Measurements from ENCODE around the gene BCL2.
"Not testable (repeated sequence)": the region's sequence is repeated elsewhere in the genome, so short reads cannot be mapped to it uniquely, and the experiment has no call there.

BCL2 gene

DNA sequence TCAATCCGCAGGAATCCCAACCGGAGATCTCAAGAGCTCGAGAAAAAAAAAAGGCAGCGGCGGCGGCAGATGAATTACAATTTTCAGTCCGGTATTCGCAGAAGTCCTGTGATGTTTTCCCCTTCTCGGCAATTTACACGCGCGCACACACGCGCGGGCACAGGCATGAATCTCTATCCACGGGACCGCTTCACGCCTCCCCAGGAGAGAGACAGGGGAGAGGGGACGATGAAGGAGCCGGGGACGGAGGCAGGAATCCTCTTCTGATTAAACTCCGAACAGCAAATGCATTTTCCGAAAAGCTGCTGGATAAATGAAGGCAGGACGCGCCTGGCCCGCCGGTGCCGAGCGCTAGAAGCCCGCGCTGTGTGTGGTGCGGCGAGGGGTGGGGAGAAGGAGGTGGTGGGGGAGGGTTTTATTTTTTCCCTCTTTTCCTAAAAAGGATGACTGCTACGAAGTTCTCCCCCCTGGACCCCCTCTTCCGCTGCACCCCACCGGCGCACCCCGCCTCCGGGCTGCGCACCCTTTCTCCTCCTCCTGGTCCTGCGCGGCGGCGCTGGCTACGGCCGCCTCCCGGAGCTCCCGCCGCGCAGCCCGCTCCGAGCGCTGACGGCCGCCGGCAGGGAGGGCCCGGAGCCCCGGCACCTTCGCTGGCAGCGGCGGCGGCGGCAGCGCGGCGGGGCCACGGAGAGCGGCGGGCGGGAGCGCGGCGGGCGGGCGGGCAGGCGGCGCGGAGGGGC lies at the start of gene BCL2:
Gene BCL2, minus strand, starts transcription at position 387 of the 740 bp plus-strand sequence.
- no peak for DNase-seq

DNA sequence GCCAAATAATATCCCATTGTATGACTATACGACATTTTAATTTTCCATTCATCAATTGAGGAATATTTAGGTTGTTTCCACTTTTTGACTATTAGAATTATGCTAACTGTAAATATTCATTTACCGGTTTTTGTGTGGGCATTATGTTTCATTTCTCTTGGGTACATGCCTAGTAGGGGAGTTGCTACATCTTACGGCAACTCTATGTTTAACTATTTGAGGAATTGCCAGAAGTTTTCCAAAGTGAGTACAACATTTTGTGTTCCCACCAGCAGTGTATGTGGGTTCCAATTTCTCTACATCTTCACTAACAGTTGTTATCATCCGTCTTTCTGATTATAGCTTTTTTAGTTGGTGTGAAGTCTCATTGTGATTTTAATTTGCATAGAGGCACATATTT lies 49.0 kb upstream of the BCL2 start:
- DNase-seq = no peak

DNA sequence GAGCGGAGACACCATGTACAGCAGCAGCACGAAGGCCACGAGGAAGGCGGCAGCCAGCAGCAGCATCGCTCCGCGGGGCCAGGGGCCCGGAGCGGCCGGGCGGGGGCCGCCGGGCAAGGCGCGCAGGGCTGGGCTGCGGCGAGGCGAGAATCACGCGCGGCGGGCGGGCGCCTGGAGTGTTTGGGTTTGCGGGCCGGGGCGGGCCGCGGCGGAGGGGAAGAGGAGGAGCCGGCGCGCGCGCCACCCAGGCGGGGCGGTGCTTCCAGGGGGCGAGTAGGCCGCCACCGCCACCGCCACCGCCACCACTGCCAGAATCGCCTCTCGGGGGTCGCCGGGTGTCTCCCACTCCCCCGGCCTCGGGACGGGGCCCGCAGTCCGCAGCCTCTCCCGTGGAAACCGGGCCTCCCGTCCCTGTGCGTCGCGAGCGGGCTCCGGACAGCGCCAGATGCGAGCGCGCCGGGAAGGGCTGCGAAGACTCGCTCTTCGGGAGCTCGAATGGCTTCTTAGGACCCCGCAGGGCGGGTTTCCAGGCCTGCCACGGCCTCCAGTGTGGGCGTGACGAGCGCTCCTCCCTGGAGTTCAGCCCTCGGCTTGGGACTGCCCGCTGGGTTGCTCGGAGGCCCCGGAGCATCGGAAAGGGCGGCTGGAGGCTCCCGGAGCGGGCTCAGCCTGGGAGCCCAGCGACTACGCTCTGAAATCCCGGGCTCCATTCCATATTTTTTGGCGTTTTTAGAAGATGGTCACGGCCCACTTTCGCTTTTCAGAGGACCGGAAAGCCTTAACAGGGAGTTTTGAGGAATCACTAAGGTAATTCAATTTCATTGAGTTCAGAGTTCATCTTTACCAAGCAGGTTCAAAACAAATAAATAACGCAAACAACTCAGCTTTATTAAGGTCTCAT lies 47.7 kb upstream of the BCL2 start, which contains the start of gene KDSR:
Gene KDSR, minus strand, starts transcription at position 154 of the 901 bp plus-strand sequence. Its CDS starts 88 bp downstream, at position 66.
- peak; percentile 89 for DNase-seq

DNA sequence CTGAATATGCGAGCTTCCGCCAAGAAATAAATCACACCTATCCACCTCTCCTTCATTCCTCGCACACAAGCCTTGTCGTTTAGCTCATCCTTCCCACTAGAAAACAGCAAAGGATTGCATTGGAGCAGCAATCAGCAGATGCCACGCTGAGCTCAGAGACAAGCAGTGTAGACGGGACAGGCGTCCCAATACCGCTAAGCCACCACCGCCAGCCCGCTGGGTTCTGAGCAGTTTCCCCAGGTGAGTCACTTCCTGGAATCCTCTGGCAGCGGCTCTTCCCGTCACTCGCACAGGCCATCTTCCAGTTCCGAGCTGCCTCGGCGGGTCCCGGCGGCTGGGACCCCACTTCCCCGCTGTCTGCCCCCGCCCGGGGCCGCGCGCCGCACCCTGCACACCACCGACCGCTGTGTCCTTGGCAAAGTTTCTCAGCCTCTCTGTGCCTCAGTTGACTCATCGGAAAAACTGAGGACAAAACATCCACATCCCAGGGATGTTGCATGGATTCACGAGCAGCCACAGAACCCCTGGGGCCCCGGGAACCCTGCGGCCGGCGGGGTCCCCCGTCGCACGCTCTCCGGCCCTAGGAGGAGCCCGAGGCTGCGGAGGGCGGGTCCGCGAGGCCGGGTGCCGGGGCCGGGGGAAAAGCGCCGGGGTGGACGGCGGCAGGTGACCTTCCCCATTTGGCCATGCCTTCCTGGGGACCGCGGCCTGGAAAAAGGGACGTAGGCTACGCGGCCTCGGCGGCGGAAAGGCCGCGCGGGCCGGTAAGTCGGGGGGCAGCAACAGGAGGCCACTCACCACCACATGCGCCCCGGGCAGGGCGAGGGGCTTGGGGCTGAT lies 46.9 kb upstream of the BCL2 start:
- peak; percentile 65 for DNase-seq

DNA sequence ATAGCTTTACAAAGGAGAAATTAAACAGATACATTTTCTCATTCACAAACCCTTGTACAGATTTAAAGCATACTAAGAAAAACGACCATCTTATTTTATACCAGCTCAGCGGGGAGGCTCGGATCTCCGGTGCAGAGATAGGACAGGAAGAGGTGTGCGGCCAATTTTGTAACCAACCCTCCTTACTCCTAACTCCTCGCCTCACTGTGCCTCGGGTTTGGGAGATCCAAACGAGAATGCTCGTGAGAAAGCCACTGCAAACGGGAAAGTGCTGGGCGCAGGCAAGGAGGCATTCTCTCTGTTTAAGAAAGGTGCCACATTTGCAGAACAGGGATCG lies 46.3 kb upstream of the BCL2 start:
- DNase-seq = no peak

DNA sequence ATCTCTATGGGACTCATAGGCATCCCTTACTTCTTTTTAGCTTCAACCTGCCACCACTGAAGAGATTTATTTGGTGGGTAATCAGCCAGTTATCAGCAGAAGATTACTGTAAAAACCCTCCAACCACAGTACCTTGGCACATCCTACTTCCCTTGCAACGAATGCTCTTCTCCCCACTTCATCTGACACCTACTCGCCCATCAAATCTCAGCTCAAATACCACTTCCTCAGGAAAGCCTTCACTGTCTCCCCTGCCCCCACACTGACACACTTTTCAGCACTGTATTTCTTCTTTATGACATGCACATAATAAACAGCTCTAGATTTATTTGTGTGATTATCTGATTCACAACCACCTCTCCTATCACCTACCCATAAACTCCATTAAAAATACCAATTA lies 44.4 kb upstream of the BCL2 start:
- no peak for DNase-seq

DNA sequence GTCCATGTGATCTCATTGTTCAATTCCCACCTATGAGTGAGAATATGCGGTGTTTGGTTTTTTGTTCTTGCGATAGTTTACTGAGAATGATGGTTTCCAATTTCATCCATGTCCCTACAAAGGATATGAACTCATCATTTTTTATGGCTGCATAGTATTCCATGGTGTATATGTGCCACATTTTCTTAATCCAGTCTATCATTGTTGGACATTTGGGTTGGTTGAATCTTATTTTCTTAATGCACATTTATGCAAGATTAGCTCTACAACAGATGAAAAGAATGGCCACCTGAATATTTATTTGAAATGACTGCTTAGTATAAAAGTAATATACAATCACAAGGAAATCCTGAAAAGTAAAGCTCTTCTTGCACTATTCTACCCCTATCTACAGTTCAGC lies 43.9 kb upstream of the BCL2 start:
- not testable (repeated sequence) for DNase-seq

DNA sequence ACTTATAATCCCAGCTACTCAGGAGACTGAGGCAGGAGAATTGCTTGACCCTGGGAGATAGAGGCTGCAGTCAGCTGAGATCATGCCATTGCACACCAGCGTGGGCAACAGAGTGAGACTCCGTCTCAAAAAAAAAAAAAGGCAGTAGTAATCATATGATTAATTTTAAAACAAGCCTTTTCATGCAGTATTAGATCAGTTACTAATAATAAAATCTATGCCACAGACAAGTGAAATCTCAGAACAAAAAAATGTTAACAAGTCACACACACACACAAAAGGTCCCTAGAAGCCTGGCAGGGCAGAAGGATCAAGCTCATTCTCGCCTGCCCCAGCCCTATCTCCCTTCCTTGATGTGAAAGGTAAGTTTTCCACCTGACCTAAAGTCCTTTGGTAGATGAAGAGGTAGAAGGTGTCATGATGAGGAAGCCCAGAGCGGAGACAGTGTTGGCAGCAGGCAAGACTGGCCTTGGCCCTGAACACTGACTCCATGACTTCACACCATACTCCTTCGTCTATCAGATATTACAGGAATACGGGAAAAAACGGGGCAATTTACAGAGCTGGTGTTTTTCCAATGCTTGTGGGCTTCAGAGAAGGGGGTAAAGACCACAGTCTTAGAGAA lies 36.8 kb upstream of the BCL2 start:
- no peak for DNase-seq

DNA sequence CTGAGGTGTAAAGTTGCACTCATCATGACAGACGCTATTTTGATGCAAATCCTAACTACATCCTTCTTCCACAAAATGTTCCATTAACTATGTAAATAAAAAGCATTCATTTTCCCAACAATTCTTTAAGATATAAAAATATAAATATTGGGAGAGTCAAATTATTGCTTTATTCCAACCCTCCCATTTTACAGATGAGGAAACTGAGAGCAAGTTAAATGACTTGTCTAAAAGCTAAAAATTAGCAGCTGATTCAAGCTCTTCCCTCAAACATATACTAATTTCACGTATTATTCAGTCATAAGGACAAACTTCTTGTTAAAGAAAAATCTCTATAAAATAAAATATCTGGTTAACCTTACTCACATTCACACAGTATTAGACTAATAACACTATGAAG lies 30.7 kb upstream of the BCL2 start:
- no peak for DNase-seq

DNA sequence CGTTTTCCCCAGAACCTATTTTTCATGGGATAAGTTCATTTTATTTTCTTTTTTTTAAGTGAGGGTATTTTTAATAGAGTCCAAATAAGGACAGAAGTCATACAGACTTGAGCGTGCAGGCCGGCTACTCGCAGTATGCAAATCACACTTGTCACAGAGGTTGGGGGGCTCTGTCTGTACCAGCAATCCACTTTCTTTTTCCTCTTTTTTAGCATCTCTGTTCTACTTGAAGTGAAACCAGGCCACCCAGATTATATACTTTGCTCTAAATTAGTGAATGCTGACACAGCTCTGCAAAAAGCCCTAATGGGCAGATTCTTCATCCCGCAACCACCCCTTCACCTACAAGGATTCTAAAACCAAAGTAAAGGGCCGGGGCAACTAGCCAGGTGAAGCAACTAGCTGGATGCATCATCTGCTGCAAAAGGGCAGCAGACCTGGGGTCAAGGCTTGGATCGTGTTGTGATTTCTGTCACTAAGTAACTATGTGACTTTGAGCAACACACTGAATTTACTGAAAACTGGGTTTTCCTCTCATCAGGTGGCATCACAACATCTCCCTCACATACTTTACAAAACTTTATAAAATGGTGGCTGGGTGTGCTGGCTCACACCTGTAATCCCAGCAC lies 29.1 kb upstream of the BCL2 start:
- no peak for DNase-seq

DNA sequence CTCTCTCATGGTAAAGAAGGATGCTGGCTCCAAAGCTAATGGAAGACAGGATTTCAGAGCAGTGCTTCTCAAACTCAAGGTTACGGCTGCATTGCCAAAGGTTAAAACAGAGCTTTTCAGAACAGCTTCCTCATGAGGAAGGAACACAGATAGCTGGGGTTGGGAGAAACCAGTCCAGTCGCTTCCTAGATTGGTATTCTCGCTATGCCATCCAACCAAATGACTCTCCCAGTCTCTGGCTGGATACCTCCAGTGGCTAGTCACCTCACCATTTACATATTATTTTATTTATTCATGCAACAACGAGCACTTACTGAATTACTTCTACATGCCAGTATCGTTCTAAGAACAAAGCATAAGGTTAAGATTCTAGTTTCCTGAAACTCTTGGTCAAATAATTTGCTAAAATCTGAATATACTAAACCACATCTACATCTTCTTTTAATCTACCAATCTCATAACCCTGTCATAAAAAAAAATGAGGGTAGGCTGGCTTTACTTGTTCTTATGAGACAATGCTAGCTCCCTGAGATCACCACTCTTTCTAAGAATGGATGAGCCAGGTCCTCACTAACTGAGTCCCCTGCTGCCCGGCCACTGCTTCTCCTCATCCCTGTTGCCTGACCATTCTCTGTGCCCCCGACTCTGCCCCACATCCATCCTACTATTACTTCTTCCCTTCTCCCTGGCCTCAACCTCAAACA lies 27.1 kb upstream of the BCL2 start:
- no peak for DNase-seq

DNA sequence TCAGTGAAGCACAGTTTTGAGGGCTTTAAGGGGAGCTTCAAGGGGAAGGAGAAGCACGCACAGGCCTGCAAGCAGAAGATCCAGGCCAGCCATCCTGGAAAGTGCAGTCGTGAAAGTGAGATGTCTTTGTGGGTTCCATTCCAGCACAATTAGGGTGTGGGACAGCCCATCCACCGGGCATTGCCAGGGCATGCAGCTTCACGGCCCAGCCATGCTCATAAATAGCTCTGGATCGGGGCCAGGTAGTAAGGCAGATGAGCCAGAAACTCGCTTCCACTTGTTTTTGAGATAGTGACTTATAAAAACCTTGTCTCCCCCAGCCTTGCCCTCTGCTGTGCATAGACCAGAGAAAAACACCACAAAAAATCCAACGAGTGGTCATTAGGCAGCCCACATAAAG lies 26.5 kb upstream of the BCL2 start:
- DNase-seq = no peak

DNA sequence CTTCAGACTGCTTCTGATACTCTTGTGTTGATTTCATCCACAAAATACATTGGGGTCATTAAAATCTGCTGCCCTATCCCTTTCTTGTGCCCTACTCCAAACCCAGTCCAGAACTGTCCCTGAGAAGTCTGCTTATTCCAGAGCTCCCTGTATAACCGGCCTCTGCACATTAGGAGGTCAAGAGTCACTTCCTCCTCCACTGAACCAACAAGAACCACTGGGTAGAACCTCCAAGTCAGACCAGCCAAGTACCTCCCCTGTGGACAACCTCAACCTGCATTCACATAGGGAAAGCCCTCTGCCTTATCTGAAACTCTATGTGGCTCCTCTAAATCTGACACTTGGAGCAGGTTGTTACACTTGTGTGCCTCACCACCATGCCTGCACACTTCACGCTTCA lies 25.3 kb upstream of the BCL2 start:
- no peak for DNase-seq

DNA sequence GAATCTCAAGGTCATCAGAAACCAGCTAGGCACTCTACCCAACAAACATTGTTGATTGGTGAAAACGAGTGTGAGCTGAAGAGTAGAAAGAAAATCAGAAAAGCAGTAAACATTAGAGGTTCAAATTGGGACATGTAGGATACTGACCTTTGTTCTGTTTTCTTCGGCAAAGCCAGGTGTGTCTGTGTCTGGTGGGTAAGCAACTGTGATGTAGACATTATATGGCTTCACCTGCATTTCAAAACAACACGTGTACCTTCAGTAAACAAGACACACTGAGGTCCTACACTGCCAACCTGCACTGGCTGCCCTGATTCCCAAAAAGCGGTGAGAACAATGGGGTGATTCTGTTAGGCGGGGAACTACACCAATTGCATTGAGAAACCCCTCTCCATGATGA lies 24.7 kb upstream of the BCL2 start:
- no peak for DNase-seq

DNA sequence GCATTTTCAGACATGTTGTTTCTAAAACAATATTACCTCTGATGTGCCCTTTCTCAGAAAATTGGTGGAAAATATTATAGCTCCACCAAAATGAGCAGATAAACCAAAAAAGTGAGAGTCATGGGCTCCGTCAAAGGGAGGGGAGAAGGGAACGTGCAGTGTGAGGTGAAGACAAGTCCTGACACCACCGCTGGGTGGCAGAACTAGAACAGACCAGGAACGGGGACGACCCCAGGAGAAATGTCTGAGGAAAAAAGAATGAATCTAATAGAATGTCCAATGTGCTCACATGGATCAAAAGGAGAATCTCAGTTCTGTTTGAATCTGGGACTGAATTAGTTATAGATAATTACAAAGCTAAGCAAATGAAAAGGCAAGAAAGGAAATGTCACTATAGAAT lies 22.6 kb upstream of the BCL2 start:
- DNase-seq = no peak

DNA sequence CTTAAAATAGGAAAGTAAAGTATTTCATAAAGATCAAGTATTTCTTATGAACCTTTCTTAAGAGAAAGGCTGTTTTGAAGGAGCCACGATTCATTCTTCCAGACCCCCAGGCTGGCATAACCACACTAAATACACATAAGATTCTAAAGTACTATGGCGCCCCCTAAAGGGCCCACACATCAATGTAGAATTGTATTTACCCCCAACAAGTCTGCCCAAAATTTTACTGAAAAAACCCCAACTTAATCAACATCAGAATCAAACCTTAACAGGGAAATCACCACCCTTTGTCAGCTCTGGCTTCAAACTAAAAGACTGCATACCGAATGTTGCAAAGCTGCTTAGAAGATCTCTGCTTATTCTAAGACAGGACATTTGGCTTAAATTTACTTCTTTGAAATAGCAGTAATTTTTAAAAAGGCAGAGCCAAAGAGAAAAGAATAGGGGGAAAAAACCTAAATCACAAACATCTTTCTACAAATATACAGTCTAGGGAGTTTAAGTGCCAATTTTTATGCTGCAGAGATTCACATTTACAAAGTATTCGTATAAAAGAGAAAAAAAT lies 20.4 kb upstream of the BCL2 start:
- no peak for DNase-seq

DNA sequence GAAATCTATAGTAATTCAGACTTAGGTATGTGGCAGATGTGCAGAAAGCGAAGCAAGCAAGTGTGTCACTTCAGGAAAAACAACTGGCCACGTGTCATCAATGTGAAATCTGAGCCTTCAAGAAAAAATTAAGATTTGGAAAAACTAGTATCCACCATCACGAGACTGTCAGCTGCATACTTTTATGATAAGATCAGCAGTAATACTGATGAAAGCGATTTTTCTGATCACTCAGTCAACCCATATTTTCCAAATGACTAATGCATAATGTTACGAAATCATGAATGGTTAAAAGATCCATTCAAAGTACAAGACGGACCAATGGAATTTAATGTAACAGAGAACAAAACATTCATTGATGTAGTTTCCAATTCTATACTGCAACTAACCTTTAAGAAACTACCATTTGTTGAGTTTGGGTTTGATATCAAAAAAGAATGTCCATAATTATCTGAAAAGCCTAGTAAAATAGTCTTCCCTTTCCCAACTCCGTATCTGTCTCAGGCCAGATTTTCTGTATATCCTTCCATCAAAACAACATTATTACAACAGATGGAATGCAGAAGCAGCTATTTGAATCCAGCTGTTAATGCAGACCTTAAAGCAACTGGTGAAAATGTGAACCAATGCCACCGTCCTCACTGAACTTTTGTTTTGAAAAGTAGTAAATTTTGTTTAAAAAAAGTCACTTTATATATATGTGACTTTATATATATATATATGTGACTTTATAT lies 17.0 kb upstream of the BCL2 start:
- DNase-seq = no peak

DNA sequence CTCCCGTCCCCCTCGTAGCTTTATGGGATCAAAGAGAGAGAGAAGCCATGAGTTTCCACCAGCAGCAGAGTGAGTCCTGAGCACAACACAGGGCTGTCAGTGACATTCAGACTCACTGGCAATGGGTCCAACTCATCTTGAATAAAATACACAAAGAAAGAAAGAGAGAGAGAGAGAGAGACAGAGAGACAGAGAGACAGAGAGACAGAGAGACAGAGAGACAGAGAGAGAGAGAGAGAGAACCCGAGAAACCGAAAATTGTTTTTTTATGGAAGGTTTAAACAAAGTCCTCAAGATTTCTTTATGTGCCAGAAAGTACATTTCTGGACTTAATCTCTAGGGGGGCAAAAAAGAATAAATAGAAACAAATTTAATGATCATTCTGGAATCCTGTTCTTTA lies 11.5 kb upstream of the BCL2 start:
- DNase-seq = no peak

DNA sequence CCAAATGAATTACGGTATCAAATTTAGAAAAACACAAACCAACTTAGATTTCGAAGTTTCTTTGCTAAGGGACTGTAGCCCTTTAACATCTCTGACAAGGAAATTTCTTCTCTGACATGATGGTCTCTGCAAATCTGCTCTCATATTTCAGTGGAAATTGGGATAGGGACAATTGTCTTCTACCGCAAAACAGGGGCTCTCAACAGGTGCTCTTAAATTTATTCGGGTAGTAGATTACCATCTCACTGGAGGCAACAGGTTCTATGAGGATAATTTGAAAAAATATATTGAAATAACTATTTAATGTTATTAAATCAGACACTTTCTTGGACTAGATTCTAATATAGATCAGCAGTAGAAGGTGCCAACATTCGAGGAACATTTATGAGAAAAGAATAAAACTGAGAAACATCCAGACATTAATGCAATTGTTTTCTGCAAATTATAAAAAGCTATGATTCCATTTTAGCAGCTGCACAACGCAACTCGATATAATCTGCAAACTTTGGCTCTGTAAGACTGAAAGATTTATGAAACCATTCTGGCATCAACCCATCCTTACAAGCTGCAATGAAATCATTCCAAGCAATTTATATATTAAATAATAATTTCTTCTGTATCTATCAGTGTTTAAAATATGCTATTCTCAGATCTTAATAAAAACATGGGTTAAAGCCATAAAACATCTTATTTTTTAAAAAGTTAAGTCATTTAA lies 10.0 kb upstream of the BCL2 start:
- no peak for DNase-seq

DNA sequence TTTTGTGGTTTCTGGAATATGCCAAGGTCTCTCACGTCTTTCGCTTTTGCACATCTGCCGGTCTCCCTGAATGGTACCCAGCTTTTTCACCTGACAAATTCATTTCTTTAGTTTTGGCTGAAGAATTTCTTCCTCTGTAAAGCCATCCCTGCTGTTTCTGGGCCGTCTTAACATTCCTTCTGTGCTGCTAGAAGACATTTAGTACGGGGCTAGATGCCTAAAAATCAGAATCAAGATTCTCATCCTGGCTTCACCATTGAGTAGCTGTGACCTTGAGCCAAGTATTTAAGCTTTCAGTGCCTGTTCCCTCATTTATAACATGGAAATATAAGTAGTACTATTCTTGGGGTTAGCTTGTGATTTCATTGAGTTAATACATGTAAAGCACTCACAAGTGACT lies 6.4 kb upstream of the BCL2 start:
- DNase-seq = no peak

All from activated CD4-positive, CD25-positive, alpha-beta regulatory T cell treated with anti-CD3 and anti-CD28 coated beads, Interleukin-2, amount 50 U/mL, for 72 hours (primary cell).